OCI-LY1 (cell line): ENCODE data around the gene EIF1B.

ENCODE experiments used
- EZH2 ChIP-seq: fragments of 200-600 bp; sonication (generic), shearing (Covaris generic); IDR thresholded peaks from 2 replicates; pipeline ENCODE4 v1.8.0; 2017; ENCODE audit warnings: borderline replicate concordance, mixed run types, mild to moderate bottlenecking, antibody characterized with exemption, low read length, moderate library complexity, mixed read lengths
- TF ChIP-seq, protein P1 (sequence below): fragments of 200-600 bp; sonication (generic), shearing (Covaris generic); IDR thresholded peaks from 2 replicates; pipeline ENCODE4 v1.5.1; 2017; ENCODE audit warnings: mild to moderate bottlenecking, antibody characterized with exemption, low read length, moderate library complexity, mixed read lengths

- TF ChIP-seq, protein P1, sequence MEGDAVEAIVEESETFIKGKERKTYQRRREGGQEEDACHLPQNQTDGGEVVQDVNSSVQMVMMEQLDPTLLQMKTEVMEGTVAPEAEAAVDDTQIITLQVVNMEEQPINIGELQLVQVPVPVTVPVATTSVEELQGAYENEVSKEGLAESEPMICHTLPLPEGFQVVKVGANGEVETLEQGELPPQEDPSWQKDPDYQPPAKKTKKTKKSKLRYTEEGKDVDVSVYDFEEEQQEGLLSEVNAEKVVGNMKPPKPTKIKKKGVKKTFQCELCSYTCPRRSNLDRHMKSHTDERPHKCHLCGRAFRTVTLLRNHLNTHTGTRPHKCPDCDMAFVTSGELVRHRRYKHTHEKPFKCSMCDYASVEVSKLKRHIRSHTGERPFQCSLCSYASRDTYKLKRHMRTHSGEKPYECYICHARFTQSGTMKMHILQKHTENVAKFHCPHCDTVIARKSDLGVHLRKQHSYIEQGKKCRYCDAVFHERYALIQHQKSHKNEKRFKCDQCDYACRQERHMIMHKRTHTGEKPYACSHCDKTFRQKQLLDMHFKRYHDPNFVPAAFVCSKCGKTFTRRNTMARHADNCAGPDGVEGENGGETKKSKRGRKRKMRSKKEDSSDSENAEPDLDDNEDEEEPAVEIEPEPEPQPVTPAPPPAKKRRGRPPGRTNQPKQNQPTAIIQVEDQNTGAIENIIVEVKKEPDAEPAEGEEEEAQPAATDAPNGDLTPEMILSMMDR = no peak
- TF ChIP-seq EZH2 = no peak
Observed at GRCh38 chr3:40304352-40304751, 5.2 kb upstream of the EIF1B start.
